Epithelial cell of proximal tubule (primary cell): ENCODE results near the gene KIF6. TPM values are rescaled to one million over a fixed set of nuclear protein-coding genes. Genes with fewer than 3 reads are reported as not detected.

Experiments used
- DNase-seq: peaks from one replicate; pipeline ENCODE4 v3.0.0-alpha.2; 2011; ENCODE audit warnings: low read depth
- H3K4me3 ChIP-seq: 2 replicates; pipeline ENCODE4 v1.5.1; 2011; ENCODE audit warnings: low read depth, mild to moderate bottlenecking, low read length
- CTCF ChIP-seq: conservative IDR thresholded peaks from 2 replicates; pipeline ENCODE4 v1.5.1; 2012; ENCODE audit warnings: low read depth, mild to moderate bottlenecking, low read length
- total RNA-seq: library from RNA; depleted of rRNA; stranded (reverse); fragments of >200 nt; gene quantifications from 2 replicates; pipeline ENCODE4 v1.2.3, GENCODE V29; 2015

Gene KIF6
- total RNA-seq, 1 donor from 2014 or later = 0.69 TPM

DNA sequence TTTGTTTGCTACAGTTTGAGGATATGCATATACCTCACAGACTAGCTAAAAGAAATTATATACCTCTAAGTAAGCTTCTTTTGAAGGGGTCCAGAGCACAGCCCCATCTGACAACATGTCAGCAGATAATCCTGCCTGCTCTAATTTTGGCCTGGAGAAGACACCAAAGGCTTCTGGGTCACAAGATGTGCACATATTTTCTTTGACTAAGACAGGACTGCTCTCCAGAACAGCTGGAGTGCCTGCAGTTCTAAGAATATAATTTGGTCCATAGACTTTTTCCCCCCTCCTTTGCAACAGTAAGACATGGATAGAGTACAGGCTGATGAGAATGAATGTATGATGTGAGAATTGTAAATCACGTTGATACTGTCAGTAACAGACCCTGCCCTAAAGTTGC, 294.8 kb downstream of the KIF6 start:
- TF ChIP-seq CTCF = no peak
- no peak overlapping the region for H3K4me3 ChIP-seq
- no peak for DNase-seq

DNA sequence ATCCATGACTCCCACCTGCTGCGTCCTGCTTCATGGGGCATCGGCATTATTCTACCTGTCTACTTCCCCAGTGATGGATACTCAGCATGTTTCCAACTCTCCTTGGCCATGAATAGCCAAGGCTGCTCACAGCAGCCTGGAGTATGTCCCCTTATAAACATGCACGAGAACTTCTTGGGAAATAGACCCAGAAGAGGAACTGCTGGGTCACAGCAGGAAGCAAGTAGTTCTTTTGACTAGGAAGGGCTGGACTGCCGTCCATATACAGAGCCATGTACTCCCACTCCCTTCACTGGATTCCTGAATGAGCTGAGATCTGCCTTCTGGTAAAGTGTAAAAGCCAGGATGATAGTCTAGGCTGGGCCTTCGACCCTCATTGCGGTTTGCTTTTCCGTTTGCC, 296.4 kb downstream of the KIF6 start:
- no peak overlapping the region for H3K4me3 ChIP-seq
- no peak for TF ChIP-seq CTCF
- DNase-seq = no peak

- H3K4me3 ChIP-seq = no peak overlapping the region
- TF ChIP-seq CTCF = no peak
- no peak for DNase-seq
Observed at GRCh38 chr6:39428152-39428551, 297.1 kb downstream of the KIF6 start.

- no peak for TF ChIP-seq CTCF
- peak; percentile 70 for DNase-seq
- H3K4me3 ChIP-seq = no peak overlapping the region
Observed at GRCh38 chr6:39426073-39426456, 299.1 kb downstream of the KIF6 start.

GRCh38 chr6:39425346-39426072, 299.7 kb downstream of the KIF6 start:
- H3K4me3 ChIP-seq = no peak overlapping the region
- no peak for DNase-seq

DNA sequence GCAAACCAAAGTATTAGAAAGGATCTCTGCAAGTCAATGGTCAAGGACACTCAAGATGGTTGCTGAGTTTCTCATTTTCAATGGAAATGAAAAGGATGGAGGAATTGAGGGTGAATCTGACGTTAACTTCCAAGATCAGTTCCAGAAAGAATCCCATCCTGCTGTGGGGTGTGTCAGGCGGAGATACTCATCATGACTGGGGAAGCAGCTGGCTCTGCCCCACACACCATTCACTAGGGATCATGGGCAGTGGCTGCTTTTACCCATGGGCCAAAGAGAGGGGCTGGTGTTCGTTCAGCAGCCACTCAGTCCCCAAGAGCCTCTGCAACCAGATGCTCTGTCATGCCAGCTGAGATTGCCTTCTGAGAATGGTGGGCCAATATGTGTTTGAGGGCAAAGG, 300.4 kb downstream of the KIF6 start:
- H3K4me3 ChIP-seq = no peak overlapping the region
- TF ChIP-seq CTCF = no peak
- DNase-seq = no peak

More at GRCh38 chr6:39425346-39426072, 299.7 kb downstream of the KIF6 start:
- no peak for TF ChIP-seq CTCF

DNA sequence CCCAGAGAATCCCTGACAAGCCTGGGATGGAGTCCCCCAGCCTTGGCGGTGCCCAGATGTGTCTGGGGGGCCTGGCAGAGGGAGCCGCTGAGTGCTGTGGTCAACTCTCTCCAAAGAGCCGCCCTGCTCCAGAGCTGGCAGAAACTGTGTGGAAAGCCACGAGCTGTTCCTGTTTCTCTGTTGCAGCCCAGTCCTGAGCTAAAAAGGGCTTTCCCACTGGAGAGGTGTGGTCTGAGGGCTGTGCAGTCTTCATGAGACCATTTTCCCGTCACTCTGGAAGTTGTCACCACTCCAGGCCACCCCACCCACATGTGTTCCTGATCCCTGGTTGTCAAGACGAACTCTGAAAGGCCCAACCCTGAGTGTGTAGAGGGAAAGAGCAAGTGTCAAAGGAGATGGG, 303.0 kb downstream of the KIF6 start:
- DNase-seq = no peak
- TF ChIP-seq CTCF = no peak
- no peak overlapping the region for H3K4me3 ChIP-seq
